DOHH2 (cell line): ENCODE data around the gene ADCY1.

Experiments used
- CTCF ChIP-seq: fragments of 200-600 bp; sonication (generic); IDR thresholded peaks from one replicate; pipeline ENCODE4 v1.5.1; 2014; ENCODE audit warnings: antibody characterized with exemption, mild to moderate bottlenecking, low read depth, low read length; ENCODE audit not compliant: poor library complexity, severe bottlenecking
- EZH2phosphoT487 ChIP-seq: fragments of 200-600 bp; sonication (generic); IDR thresholded peaks from 2 replicates; pipeline ENCODE4 v1.6.1; 2017; ENCODE audit warnings: borderline replicate concordance, mild to moderate bottlenecking, antibody characterized with exemption, low read length, moderate library complexity, mixed read lengths

GRCh38 chr7:45670717-45671116 is 96.5 kb downstream of the ADCY1 start:
- TF ChIP-seq EZH2phosphoT487 (no peak), CTCF (no peak)
